Measurements from ENCODE around the gene SEPTIN3.

Gene SEPTIN3

GRCh38 chr22:41928593-41929417 lies 40.4 kb upstream of the SEPTIN3 start:
- peak overlapping the region; percentile 95 for H3K4me2 ChIP-seq
- no peaks in the 10 kb centered on the region for H3K9me3 ChIP-seq
- H3K4me3 ChIP-seq, result peak overlapping the region; percentile 14; the same call in 1 of the 2 replicates
- H3K27me3 ChIP-seq, result no peaks in the 10 kb centered on the region
- peak overlapping the region; percentile 98 for H3K27ac ChIP-seq
- peak overlapping the region; percentile 72 for H3K9ac ChIP-seq
- no peak for TF ChIP-seq Cebpa-rat (IDR thresholded peaks at IDR 0.05)
- H3K4me1 ChIP-seq, result peaks cover 87% of the 10 kb centered on the region
- H4K20me1 ChIP-seq, result peaks cover 22% of the 10 kb centered on the region
- H3K36me3 ChIP-seq, result peaks cover 17% of the 10 kb centered on the region

GRCh38 chr22:41929418-41929810 lies 39.8 kb upstream of the SEPTIN3 start:
- H3K9me3 ChIP-seq, result no peaks in the 10 kb centered on the region
- no peaks in the 10 kb centered on the region for H3K27me3 ChIP-seq
- H3K27ac ChIP-seq, result peak overlapping the region; percentile 98
- H3K4me1 ChIP-seq, result peaks cover 87% of the 10 kb centered on the region
- no peak overlapping the region for H3K4me3 ChIP-seq
- H3K9ac ChIP-seq, result peak overlapping the region; percentile 72
- peak overlapping the region; percentile 95 for H3K4me2 ChIP-seq
- peaks cover 16% of the 10 kb centered on the region for H4K20me1 ChIP-seq
- H3K36me3 ChIP-seq, result peaks cover 11% of the 10 kb centered on the region
- no peak for TF ChIP-seq Cebpa-rat (IDR thresholded peaks at IDR 0.05)

- no peaks in the 10 kb centered on the region for H3K27me3 ChIP-seq
- H3K9ac ChIP-seq, result peak overlapping the region; percentile 81
- no peaks in the 10 kb centered on the region for H3K36me3 ChIP-seq
- peak overlapping the region; percentile 95 for H3K4me2 ChIP-seq
- no peak for TF ChIP-seq Cebpa-rat (IDR thresholded peaks at IDR 0.05)
- H3K4me1 ChIP-seq, result peaks cover 99% of the 10 kb centered on the region
- no peaks in the 10 kb centered on the region for H3K9me3 ChIP-seq
- no peak overlapping the region for H3K4me3 ChIP-seq
- H3K27ac ChIP-seq, result peak overlapping the region; percentile 91
- H4K20me1 ChIP-seq, result no peaks in the 10 kb centered on the region
Observed at GRCh38 chr22:41931701-41932269, 37.5 kb upstream of the SEPTIN3 start.

- H3K4me3 ChIP-seq, result no peak overlapping the region; the same call in 1 of the 2 replicates
- H3K4me2 ChIP-seq, result peak overlapping the region; percentile 95
- no peaks in the 10 kb centered on the region for H3K9me3 ChIP-seq
- H3K9ac ChIP-seq, result peak overlapping the region; percentile 81
- peak overlapping the region; percentile 91 for H3K27ac ChIP-seq
- H3K4me1 ChIP-seq, result peaks cover 100% of the 10 kb centered on the region
- no peak for TF ChIP-seq Cebpa-rat (IDR thresholded peaks at IDR 0.05)
- no peaks in the 10 kb centered on the region for H3K36me3 ChIP-seq
- H4K20me1 ChIP-seq, result no peaks in the 10 kb centered on the region
- no peaks in the 10 kb centered on the region for H3K27me3 ChIP-seq
Observed at GRCh38 chr22:41932353-41932752, 36.9 kb upstream of the SEPTIN3 start.

GRCh38 chr22:41933411-41934177 lies 35.6 kb upstream of the SEPTIN3 start:
- H3K4me3 ChIP-seq, result no peak overlapping the region; the same call in 1 of the 2 replicates
- H3K27me3 ChIP-seq, result no peaks in the 10 kb centered on the region
- no peaks in the 10 kb centered on the region for H4K20me1 ChIP-seq
- H3K36me3 ChIP-seq, result peaks cover 3% of the 10 kb centered on the region; the same call in 1 of the 2 replicates
- peak overlapping the region; percentile 91 for H3K27ac ChIP-seq
- peak overlapping the region; percentile 95 for H3K4me2 ChIP-seq
- TF ChIP-seq Cebpa-rat (IDR thresholded peaks at IDR 0.05), result no peak
- peaks cover 100% of the 10 kb centered on the region for H3K4me1 ChIP-seq
- no peaks in the 10 kb centered on the region for H3K9me3 ChIP-seq
- peak overlapping the region; percentile 81 for H3K9ac ChIP-seq

GRCh38 chr22:41934284-41935014 lies 34.8 kb upstream of the SEPTIN3 start:
- Histone ChIP-seq H4K20me1 (peaks cover 7% of the 10 kb centered on the region; the same call in 1 of the 2 replicates), H3K9ac (peak overlapping the region; percentile 81), H3K36me3 (peaks cover 10% of the 10 kb centered on the region; the same call in 1 of the 2 replicates), H3K27me3 (no peaks in the 10 kb centered on the region), H3K9me3 (no peaks in the 10 kb centered on the region), H3K27ac (peak overlapping the region; percentile 91), H3K4me3 (no peak overlapping the region; the same call in 1 of the 2 replicates), H3K4me2 (peak overlapping the region; percentile 95), H3K4me1 (peaks cover 100% of the 10 kb centered on the region)
- no peak for TF ChIP-seq Cebpa-rat (IDR thresholded peaks at IDR 0.05)

- H3K36me3 ChIP-seq, result peaks cover 10% of the 10 kb centered on the region; the same call in 1 of the 2 replicates
- H3K9me3 ChIP-seq, result no peaks in the 10 kb centered on the region
- H3K4me1 ChIP-seq, result peaks cover 100% of the 10 kb centered on the region
- peak overlapping the region; percentile 81; the same call in 1 of the 2 replicates for H3K9ac ChIP-seq
- H3K4me3 ChIP-seq, result no peak overlapping the region
- H3K4me2 ChIP-seq, result peak overlapping the region; percentile 95
- TF ChIP-seq Cebpa-rat (IDR thresholded peaks at IDR 0.05), result no peak
- H3K27ac ChIP-seq, result peak overlapping the region; percentile 91
- H4K20me1 ChIP-seq, result peaks cover 7% of the 10 kb centered on the region; the same call in 1 of the 2 replicates
- H3K27me3 ChIP-seq, result no peaks in the 10 kb centered on the region
Observed at GRCh38 chr22:41935015-41935351, 34.3 kb upstream of the SEPTIN3 start.

- H4K20me1 ChIP-seq, result peaks cover 7% of the 10 kb centered on the region; the same call in 1 of the 2 replicates
- peak overlapping the region; percentile 91 for H3K27ac ChIP-seq
- TF ChIP-seq Cebpa-rat (IDR thresholded peaks at IDR 0.05), result no peak
- peaks cover 100% of the 10 kb centered on the region for H3K4me1 ChIP-seq
- no peaks in the 10 kb centered on the region for H3K27me3 ChIP-seq
- peaks cover 10% of the 10 kb centered on the region; the same call in 1 of the 2 replicates for H3K36me3 ChIP-seq
- H3K9ac ChIP-seq, result peak overlapping the region; percentile 81
- peak overlapping the region; percentile 95 for H3K4me2 ChIP-seq
- H3K9me3 ChIP-seq, result no peaks in the 10 kb centered on the region
- H3K4me3 ChIP-seq, result no peak overlapping the region
Observed at GRCh38 chr22:41935509-41935908, 33.7 kb upstream of the SEPTIN3 start.

GRCh38 chr22:41936894-41937169 lies 32.4 kb upstream of the SEPTIN3 start:
- H3K4me3 ChIP-seq, result 0 out of 2 replicates have a peak overlapping the region, but pooled peaks have one; percentile 12
- H3K36me3 ChIP-seq, result peaks cover 14% of the 10 kb centered on the region
- TF ChIP-seq Cebpa-rat (IDR thresholded peaks at IDR 0.05), result no peak
- H3K27me3 ChIP-seq, result no peaks in the 10 kb centered on the region
- peaks cover 99% of the 10 kb centered on the region for H3K4me1 ChIP-seq
- peak overlapping the region; percentile 91 for H3K27ac ChIP-seq
- no peaks in the 10 kb centered on the region for H3K9me3 ChIP-seq
- H4K20me1 ChIP-seq, result peaks cover 7% of the 10 kb centered on the region; the same call in 1 of the 2 replicates
- H3K9ac ChIP-seq, result peak overlapping the region; percentile 81
- H3K4me2 ChIP-seq, result peak overlapping the region; percentile 95
